Fibroblast of lung (primary cell): ENCODE results near the gene C16orf96. TPM values are rescaled to one million over a fixed set of nuclear protein-coding genes. Genes with fewer than 3 reads are reported as not detected.

Experiments used
- DNase-seq, 2 donors: peaks; one replicate each; pipeline versions ENCODE4 v3.0.0 to v3.0.0-alpha.2; 2010; ENCODE audit warnings: low read depth in 2 of 2
- H2AFZ ChIP-seq: 2 replicates; pipeline ENCODE4 v1.5.1; 2012; ENCODE audit warnings: low read length, control low read depth, inconsistent platforms
- H3K27ac ChIP-seq: 2 replicates; pipeline ENCODE4 v1.5.1; 2011; ENCODE audit warnings: low read length, control low read depth; ENCODE audit not compliant: insufficient read depth
- H3K27me3 ChIP-seq: 2 replicates; pipeline ENCODE4 v1.5.1; 2011; ENCODE audit warnings: mild to moderate bottlenecking, low read length; ENCODE audit not compliant: control insufficient read depth, insufficient read depth
- H3K36me3 ChIP-seq: 2 replicates; pipeline ENCODE4 v1.5.1; 2011; ENCODE audit warnings: low read length; ENCODE audit not compliant: control insufficient read depth, insufficient read depth
- H3K4me1 ChIP-seq: 2 replicates; pipeline ENCODE4 v1.5.1; 2011; ENCODE audit warnings: low read length; ENCODE audit not compliant: control insufficient read depth, insufficient read depth; ENCODE audit errors: extremely low read depth
- H3K4me2 ChIP-seq: 2 replicates; pipeline ENCODE4 v1.5.1; 2011; ENCODE audit warnings: low read length, control low read depth; ENCODE audit not compliant: insufficient read depth; ENCODE audit errors: extremely low read depth
- H3K4me3 ChIP-seq, 4 experiments: fragments of 200-600 bp in 1 of 4; sonication (generic) in 1 of 4; replicated peaks in 1 of 4; 2 replicates each; pipeline ENCODE4 v1.5.1; 2011 to 2016; ENCODE audit warnings: low read length in 4 of 4, low read depth in 3 of 4, mild to moderate bottlenecking in 3 of 4, control low read depth in 2 of 4, inconsistent platforms in 1 of 4, mixed read lengths in 1 of 4; ENCODE audit not compliant: insufficient read depth in 1 of 4; ENCODE audit errors: control extremely low read depth in 1 of 4
- H3K79me2 ChIP-seq: 2 replicates; pipeline ENCODE4 v1.5.1; 2012; ENCODE audit warnings: mild to moderate bottlenecking, low read length, inconsistent platforms; ENCODE audit not compliant: control insufficient read depth, insufficient read depth
- H3K9ac ChIP-seq: 2 replicates; pipeline ENCODE4 v1.5.1; 2011; ENCODE audit warnings: mild to moderate bottlenecking, low read length, control low read depth; ENCODE audit not compliant: insufficient read depth
- H3K9me3 ChIP-seq: 2 replicates; pipeline ENCODE4 v1.5.1; 2012; ENCODE audit warnings: low read depth, low read length; ENCODE audit not compliant: control insufficient read depth, insufficient read depth
- H4K20me1 ChIP-seq: 2 replicates; pipeline ENCODE4 v1.5.1; 2011; ENCODE audit warnings: low read length; ENCODE audit not compliant: control insufficient read depth, insufficient read depth; ENCODE audit errors: extremely low read depth
- EZH2 ChIP-seq: IDR thresholded peaks from 2 replicates; pipeline ENCODE4 v1.5.1; 2012; ENCODE audit warnings: low read length, control low read depth, mild to moderate bottlenecking; ENCODE audit errors: missing control alignments
- polyA plus RNA-seq, 2 donors: library from polyadenylated mRNA; depleted of rRNA in 1 of 2; stranded (reverse) in 1 of 2; unstranded in 1 of 2; fragments of >200 nt; gene quantifications; 2 replicates each; pipeline ENCODE4 v1.2.1, GENCODE V29; 2011 to 2012; ENCODE audit warnings: missing spikeins in 1 of 2
- total RNA-seq: library from RNA; depleted of rRNA; stranded (reverse); fragments of >200 nt; gene quantifications from 2 replicates; pipeline ENCODE4 v1.2.1, GENCODE V29; 2014
- TF ChIP-seq, protein P1 (sequence below), 2 donors: IDR thresholded peaks in 1 of 2; conservative IDR thresholded peaks in 1 of 2; 1 replicate in 1 of 2; 2 replicates in 1 of 2; pipeline ENCODE4 v1.5.1; 2011 to 2012; ENCODE audit warnings: low read length in 2 of 2, control low read depth in 1 of 2, inconsistent platforms in 1 of 2, low read depth in 1 of 2, mild to moderate bottlenecking in 1 of 2

Gene C16orf96
- total and polyA plus RNA-seq, 2 donors (not counting 1 experiment from before 2014, with no cell fraction given), result under 0.01 TPM; not detected in 1

DNA sequence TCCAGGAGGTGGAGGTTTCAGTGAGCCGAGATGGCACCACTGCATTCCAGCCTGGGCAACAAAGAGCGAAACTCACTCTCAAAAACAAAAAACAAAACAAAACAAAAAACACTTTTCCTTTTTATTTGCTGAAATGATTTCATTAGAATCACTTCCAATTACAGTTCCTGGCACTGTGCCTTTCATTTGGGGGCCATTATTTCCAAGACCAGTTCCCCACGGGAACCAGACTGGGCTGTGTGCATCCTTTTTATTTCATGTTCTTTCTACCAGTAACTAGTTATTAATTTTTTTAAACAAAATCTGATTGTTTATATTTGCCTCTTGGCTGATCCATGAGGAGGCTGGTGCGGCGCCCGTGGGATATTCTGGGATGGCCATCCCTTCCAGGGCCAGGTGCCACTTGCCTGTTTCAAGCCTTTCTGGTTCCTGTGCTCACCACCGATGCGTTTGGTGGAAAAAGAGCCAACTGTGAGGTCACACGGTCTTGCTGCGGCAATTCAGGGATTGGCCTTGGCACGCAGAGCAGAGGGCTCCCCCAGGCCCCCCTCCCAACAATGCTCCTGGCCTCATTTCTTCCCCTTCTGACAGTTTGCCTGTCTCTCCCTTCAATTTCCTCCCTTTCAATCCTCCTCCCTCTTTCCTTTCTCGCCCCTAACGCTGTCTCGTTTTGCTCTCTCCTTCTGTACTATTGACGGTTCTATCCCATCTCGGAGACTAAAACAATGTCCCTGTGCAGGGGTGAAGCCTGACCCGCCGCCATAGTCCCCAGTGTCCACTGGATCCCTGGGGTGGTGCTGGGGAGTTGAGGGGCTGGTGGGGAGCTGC, 45.1 kb downstream of the C16orf96 start:
- Histone ChIP-seq H3K27ac (no peak overlapping the region), H2AFZ (no peak overlapping the region), H3K9me3 (no peaks in the 10 kb centered on the region), H3K9ac (no peak overlapping the region), H3K36me3 (no peaks in the 10 kb centered on the region), H3K4me3 (no peak overlapping the region), H3K79me2 (no peaks in the 10 kb centered on the region), H3K4me2 (no peak overlapping the region), H3K4me1 (no peaks in the 10 kb centered on the region), H4K20me1 (no peaks in the 10 kb centered on the region), H3K27me3 (peaks cover 7% of the 10 kb centered on the region)
- TF ChIP-seq EZH2, result no peak
- TF ChIP-seq, protein P1, sequence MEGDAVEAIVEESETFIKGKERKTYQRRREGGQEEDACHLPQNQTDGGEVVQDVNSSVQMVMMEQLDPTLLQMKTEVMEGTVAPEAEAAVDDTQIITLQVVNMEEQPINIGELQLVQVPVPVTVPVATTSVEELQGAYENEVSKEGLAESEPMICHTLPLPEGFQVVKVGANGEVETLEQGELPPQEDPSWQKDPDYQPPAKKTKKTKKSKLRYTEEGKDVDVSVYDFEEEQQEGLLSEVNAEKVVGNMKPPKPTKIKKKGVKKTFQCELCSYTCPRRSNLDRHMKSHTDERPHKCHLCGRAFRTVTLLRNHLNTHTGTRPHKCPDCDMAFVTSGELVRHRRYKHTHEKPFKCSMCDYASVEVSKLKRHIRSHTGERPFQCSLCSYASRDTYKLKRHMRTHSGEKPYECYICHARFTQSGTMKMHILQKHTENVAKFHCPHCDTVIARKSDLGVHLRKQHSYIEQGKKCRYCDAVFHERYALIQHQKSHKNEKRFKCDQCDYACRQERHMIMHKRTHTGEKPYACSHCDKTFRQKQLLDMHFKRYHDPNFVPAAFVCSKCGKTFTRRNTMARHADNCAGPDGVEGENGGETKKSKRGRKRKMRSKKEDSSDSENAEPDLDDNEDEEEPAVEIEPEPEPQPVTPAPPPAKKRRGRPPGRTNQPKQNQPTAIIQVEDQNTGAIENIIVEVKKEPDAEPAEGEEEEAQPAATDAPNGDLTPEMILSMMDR (conservative IDR thresholded peaks at IDR 0.05 in 1 of 2, IDR thresholded peaks at IDR 0.05 in 1 of 2; ENCODE audit: low read depth in 1 of 2, low read length in 2 of 2), result no peak
- DNase-seq, result peak in 1 of 2 donors; percentile 14

GRCh38 chr16:4601864-4602186, 45.7 kb downstream of the C16orf96 start:
- Histone ChIP-seq H3K4me1 (no peaks in the 10 kb centered on the region), H3K4me3 (no peak overlapping the region), H3K27ac (no peak overlapping the region), H4K20me1 (no peaks in the 10 kb centered on the region), H3K27me3 (peaks cover 7% of the 10 kb centered on the region), H3K79me2 (no peaks in the 10 kb centered on the region), H3K36me3 (no peaks in the 10 kb centered on the region), H2AFZ (no peak overlapping the region), H3K9ac (no peak overlapping the region), H3K9me3 (no peaks in the 10 kb centered on the region), H3K4me2 (no peak overlapping the region)
- TF ChIP-seq, protein P1 (conservative IDR thresholded peaks at IDR 0.05 in 1 of 2, IDR thresholded peaks at IDR 0.05 in 1 of 2; ENCODE audit: low read depth in 1 of 2, low read length in 2 of 2), result no peak
- TF ChIP-seq EZH2, result no peak
- DNase-seq, result no peak

GRCh38 chr16:4602331-4602730, 46.2 kb downstream of the C16orf96 start:
- Histone ChIP-seq H4K20me1 (no peaks in the 10 kb centered on the region), H3K27ac (no peak overlapping the region), H2AFZ (no peak overlapping the region), H3K27me3 (peaks cover 7% of the 10 kb centered on the region), H3K4me2 (no peak overlapping the region), H3K36me3 (no peaks in the 10 kb centered on the region), H3K4me1 (no peaks in the 10 kb centered on the region), H3K79me2 (no peaks in the 10 kb centered on the region), H3K9ac (no peak overlapping the region), H3K9me3 (no peaks in the 10 kb centered on the region), H3K4me3 (no peak overlapping the region)
- TF ChIP-seq, protein P1 (conservative IDR thresholded peaks at IDR 0.05 in 1 of 2, IDR thresholded peaks at IDR 0.05 in 1 of 2; ENCODE audit: low read depth in 1 of 2, low read length in 2 of 2), result no peak
- no peak for TF ChIP-seq EZH2
- no peak for DNase-seq
